GM03348 (cell line): ENCODE measurements around the gene NUDCD3.
"Not testable (repeated sequence)": the region's sequence is repeated elsewhere in the genome, so short reads cannot be mapped to it uniquely, and the experiment has no call there.

Source experiments
- DNase-seq: peaks from one replicate; pipeline ENCODE4 v3.0.0; 2012; ENCODE audit warnings: low spot score

NUDCD3 gene

DNA sequence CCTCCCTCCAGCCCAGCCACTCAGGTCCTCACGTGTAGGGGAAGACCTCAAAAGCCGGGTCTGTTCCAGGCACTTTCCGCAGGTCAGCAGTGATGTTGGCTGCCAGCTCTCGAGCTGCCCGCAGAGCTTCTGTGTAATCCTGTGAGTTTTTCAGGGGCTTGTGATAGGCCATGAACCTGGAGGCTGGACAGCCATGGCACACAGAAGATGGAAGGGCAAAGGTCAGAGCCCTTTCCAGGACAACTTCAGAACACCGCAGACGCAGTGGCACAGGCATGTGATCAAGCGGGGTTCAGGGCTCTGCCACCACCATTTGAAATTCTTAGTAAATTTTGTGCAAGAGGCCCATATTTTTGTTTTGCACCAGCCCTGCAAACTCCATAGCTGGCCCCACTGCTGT lies 26.7 kb upstream of the NUDCD3 start:
- no peak for DNase-seq

DNA sequence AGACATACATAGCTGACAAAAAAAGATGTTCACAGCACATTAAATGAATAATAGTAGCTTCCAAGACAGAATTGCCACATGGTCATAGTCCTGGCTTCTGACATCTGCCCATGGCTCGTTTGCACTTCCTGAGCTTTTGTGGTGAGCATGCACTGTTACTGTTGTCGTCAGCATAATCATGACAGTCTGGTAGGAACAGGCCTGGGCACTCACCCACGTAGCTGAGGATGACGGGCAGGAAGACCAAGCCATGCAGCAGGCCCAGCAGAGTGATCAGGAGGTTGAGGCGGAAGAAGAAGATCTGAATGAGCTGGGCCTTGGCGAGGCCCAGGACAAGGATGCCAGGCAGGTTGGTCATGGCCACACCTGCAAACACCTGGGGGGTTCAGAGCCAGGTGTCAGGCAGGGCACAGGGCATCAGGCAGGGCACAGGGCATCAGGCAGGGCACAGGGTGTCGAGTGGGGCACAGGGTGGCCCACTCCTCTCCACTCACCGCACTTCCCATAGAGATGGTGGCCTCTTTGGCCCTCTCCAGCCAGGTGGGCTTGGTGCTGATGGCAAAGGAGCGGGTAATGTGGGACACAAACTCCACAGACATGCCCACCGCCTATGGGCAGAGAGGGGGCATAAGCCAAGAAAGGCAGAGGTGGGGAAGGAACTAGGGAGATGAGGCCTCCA lies 25.3 kb upstream of the NUDCD3 start:
- DNase-seq, result peak; percentile 2

DNA sequence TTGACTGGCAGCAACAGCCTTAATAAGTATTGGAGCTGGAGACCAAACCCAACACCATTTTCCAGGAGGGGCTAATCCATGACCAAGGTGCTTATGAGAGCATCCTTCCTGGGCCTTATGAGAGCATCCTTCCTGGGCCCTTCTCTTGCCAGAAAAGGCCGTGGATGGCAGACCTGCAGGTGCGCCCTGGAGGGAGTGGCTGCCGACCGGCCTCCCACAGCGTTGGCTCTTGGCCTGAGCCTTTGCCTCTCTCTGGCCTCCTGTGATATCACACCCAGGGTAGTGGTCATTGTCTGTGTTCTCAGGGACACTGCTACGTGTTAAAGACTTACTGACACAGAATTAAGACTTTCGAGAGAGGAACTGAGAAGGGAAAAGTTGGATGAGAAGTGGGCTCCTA lies 22.3 kb upstream of the NUDCD3 start:
- DNase-seq, result no peak

DNA sequence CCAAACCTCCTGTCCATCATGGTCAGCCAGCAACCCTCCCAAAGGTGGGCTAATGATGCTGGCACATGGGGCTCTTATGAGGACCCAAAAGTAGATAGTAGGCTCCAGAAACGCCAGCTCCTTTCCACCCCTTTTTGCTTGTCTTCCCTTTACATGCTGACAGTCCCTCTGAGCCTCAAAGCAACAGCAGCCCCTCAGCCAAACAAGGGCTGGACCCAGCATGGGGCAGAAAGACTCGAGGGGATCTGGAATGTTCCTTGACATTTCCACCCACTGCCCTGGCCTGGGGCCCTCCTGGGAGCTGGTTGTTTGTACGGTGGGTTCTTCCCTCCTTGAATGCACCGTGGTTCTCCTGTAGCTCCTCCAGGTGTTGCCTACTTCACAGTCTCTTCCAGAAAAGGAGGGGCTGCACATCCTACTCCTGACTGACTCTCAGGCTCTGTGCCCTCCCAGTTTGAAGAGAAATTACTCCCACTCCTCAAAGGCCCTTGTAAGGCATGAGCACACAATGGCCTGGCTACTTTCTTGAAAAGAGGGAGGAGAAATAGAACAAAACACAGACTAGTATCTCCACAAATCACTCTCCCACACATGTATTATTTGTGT lies 21.5 kb upstream of the NUDCD3 start:
- DNase-seq, result no peak

DNA sequence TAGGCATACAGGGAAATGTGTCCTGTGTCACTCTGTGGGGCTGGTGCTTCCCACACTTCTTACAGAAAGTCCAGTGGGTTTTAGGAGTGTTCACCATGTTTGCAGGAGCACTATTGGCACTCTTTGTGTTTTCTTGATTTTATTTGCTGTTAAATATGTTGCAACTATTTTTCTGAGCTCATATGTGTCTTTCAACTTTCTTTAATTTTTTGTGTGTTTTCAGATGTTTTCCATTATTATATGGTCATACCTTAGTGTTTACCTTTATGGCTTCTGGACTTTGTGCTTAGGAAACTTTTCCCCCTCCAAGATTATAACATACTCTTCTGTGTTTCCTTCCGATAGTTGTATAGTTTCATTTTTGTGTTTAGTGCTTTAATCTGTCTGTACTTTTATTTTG lies 20.8 kb upstream of the NUDCD3 start:
- no peak for DNase-seq

DNA sequence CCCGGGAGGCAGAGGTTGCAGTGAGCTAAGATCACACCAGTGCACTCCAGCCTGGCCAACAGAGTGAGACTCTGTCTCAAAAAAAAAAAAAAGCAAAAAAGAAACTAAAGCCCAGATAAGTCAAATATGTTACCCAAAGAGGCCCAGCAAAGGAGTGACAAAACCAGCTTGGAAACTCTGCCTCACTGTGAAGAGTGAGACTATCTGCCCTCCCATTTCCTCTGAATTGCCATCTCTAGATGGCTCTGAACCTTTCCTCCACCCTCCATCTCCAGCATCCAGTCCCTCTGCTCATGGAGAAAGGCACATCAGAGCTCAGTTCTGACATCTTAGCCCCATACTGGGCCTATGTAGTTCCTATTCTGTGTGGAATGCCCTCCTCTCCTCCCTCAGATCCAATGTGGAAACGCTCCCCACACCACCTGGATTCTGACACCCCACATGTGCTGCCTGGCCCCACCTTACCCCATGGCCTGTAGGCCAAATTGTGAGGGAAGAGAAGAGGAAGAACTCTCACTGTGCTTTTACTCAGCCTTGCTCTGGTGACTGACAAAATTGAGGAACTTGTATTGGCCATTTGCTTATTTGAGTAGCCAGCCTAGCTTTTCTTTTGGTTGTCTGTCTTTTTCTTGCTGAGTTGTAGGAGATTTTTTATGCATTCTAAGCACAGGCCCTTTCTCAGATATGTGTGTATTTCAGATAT lies 18.0 kb upstream of the NUDCD3 start:
- DNase-seq, result no peak

DNA sequence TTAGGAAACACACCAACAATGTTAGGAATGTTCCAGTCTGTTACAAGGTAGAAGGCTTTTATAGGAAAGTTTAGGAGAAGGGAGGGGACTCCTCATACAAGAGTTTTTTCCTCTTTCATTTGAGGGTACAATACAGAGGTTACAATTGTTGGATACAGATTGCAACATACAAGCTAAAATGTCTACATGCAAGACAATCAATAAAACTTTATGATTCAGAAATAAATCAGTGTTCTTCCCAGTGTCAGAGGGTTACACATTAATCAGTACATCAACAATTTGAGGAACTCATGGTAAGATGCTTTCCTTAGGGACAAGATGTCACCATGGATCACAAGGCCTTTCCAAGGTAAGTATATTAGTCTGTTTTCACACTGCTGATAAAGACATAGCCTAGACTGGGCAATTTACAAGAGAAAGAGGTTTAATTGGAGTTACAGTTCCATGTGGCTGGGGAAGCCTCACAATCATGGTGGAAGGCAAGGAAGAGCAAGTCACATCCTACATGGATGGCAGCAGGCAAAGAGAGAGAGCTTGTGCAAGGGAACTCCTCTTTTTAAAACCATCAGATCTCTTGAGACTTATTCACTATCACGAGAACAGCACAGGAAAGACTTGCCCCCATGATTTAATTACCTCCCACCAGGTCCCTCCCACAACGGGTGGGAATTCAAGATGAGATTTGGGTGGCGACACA lies 16.3 kb upstream of the NUDCD3 start:
- not testable (repeated sequence) for DNase-seq

DNA sequence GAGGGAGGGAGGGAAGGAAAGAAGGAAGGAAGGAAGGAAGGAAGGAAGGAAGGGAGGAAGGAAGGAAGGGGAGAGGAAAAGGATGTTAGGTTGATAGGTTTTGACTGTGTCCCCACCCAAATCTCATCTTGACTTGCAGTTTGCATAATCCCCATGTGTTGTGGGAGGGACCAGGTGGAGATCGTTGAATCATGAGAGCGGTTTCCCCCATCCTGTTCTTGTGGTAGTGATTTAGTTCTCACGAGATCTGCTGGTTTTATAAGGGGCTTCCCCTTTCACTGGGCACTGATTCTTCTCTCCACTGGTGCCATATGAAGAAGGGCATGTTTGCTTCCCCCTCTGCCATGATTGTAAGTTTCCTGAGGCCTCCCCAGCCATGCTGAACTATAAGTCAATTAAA lies 15.1 kb upstream of the NUDCD3 start:
- no peak for DNase-seq

DNA sequence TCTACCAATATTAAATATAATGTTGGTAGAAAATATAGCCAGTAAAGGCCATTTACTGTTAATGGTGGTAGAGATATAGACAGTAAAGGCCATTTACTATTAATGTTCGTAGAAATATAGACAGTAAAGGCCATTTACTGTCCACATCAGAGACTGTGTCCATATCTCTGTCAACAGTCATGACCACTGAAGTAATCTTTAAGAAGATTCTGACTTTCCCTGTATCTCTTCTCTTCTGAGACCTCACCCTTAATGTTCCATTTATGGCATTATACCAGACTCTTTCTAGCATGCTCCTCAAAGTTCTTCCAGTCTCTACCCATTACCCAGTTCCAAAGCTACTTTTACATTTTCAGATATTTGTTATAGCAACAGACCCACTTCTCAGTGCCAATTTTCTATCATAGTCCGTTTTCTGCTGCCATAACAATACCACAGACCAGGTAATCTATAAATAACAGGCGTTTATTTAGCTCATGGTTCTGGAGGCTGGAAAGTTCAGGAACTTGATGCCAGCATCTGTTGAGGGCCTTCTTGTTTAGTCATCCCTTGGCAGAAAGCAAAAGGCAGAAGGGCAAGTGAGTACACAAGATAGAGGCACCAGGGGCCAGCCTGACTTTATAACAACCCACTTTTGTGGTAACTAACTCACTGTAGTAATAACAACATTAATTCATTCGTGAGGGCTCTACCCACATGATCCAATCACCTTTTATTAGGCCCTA lies 7.9 kb upstream of the NUDCD3 start:
- no peak for DNase-seq

DNA sequence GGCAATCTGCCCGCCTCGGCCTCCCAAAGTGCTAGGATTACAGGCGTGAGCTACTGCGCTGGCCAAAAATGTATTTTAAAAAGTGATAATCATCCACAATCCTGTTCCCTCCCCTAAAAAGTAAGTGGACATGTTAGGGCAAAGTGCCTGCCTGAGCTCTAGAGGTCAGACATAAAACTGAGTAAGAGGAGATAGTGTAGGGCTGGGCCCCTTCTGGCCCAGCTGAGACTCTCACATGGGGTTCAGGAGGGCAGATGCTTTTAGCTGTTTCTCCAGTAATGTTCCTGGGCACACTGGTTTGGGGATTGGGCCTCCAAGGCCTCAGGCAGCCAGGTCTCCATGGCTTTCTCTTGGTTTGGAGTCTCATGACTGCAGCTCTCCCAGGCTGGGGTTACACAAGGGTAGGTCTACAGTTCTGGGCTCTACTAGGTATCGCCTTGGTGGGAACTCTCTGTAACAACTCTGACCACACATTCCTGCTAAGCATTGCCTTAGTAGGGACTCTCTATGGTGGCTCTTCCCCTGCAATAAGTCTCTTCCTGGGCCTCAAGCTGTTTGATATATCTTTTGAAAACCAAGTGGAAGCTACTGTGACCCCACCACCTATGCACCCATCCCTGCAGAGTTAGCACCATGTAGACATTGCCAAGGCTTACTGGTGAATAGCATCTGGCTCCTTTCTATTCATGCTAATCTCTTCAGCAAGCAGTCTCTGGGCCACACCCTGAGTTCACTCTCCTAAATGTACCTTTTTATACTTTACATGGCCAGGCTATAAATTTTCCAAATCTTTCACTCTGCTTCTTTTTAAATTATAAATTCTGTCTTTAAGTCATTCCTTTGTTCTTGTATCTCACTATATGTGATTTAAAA lies 6.9 kb upstream of the NUDCD3 start:
- DNase-seq, result no peak

DNA sequence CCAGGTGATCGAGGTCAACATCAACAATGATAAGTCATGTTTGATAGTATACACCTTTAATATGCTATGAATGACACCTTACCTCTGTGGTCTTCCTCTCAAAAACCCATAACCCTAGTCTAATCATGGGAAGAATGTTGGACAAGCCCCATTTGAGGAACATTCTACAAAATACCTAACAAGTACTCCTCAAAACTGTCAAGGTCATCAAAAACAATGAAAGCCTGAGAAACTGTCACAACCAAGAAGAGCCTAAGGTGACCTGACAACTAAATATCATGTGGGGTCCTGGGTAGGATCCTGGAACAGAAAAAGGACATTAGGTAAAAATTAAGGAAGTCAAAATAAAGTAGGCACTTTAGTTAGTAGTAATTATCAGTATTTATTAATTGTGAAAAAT lies 5.9 kb upstream of the NUDCD3 start:
- no peak for DNase-seq

DNA sequence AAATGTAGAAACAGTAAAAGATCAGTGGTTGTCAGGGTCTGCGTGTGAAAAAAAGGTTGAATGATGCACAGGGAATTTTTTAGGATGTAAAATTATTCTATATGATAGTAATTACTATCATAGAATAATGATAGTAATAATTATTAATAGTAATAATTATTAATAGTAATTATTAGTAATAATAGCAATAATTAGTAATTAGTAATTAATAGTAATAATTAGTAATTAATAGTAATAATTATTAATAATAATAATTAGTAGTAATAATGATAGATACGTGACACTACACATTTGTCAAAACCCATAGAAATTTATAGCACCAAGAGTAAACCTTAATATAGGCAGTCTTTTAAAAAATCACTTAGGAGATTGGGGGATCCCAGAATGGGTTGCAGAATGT lies 4.5 kb upstream of the NUDCD3 start:
- DNase-seq, result no peak

DNA sequence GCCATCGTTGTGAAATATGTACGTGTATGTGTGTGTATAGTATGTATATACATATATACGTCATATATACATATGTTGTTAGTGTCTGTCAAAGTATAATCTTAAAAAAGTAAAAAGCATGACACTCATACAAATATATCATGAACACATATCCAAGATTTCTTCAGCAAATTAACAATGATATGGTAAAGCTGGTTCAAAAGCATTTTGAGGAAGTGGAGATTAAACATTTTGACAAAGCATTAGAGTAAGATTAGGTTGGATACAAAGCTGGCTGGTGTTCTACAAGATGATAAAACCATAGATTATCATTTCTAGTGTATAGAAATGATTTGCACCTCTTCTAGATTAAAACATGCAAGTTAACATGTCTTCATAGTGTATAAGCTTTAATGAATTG lies 771 bp upstream of the NUDCD3 start:
- DNase-seq, result no peak

DNA sequence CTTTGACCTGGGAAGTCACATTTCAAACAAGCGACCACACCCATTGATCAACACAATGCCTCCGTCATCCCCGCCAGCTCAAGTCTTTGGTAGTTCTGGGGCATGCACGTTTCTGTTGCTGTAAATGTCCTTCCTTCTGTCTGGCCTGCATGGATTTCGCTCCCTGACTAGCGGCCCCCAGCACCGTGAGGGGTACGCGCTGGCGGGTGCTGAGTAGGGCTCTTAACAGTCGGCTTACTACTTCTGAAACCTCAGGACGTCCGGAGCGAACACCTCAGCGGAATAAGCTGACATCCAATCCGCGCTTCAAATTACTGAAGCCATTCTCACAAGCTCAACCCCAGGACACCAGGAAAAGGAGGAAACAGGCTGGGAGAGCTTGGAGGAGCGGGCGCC lies 505 bp downstream of the NUDCD3 start:
- DNase-seq, result peak; percentile 36

DNA sequence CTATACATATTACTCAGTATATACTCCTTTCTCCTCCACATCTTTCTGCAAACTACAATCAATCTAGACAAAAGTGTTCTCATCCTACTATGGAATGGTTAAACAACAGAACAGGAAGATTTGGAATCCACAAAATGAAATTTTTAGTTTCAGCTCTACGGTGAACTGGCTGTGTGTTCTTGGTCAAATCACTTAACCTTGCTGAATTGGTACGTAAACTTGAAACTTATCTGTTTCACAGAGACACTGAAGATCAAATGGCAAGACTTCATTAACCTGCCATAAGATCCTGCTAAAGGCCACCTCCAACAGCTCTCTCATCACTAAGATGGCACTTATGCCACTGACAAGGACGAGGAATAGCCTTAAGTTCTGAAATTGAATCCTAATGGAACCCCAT lies 1.5 kb downstream of the NUDCD3 start:
- no peak for DNase-seq

DNA sequence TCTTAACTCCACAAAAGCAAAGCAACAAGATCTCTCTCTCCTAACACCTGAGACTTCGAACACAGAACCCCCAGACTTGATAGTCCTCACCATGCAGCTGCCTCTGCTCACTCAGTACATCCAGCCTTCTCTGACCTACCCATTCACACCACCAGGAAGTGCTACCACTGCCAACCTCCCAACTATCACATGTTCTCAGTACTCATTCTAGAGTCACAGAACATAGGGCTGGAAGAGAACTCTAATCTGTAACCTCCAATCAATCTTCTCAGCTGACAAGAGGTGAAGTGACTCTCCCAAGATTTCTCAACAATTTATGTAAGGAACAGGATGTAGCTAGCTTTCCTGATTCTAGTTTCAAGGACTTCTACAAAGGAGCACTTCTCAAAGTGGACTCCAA lies 3.8 kb downstream of the NUDCD3 start:
- no peak for DNase-seq

DNA sequence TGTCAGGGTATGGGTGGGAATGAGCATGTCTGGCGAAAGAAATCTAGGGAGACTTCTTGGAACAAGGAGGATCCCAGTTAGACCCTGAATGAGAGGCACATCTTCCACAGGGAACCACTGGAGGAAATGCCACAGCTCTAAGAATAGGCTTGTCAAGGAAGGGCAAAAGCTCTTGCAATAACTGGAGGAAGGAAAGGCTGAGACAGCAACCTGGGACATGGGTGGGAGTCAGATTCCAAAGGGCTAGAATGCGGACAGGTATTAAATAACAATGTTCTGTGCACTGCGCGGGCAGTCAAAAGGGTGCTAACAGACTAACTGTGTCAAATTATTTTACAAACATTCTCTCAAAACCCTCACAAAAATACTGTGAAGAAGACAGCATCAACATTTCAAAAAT lies 4.5 kb downstream of the NUDCD3 start:
- no peak for DNase-seq

DNA sequence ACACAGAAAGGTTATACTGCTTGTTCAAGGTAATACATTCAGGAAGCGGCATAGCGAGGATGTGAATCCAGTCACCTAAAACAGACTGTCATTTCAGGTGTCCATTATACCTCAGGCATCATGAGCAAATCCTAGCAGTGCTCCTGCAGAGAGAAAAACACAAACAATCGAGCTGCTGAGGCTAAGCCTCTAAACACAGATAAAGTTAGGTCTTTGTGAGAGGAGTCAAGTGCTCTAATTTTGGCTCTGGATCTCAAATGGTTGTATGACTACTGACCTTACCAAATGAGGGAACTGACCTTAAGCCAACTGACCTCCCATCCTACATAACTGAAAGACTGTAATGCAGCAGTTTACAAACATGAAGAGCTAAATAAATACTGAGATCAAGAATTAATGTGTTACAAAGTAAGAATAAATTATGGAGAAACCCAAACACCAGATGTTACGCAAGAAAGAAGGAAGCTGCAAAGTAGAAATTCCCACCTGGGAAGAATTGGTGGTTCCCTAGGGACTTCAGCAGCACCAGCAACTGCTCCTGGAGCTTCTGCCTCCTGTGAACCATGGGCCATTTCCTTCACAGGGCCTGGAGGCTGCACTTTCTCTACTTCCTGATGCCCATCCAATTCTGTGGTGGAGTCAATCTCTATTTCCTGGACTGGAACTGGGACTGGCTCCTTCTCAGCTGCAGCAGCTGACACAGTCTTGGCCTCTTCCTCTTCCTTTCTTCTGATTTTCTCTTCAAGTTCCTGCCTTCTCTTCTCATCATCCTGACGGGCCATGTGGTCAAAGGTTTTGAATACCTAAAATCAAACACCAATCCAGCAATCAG lies 5.8 kb downstream of the NUDCD3 start:
- no peak for DNase-seq

DNA sequence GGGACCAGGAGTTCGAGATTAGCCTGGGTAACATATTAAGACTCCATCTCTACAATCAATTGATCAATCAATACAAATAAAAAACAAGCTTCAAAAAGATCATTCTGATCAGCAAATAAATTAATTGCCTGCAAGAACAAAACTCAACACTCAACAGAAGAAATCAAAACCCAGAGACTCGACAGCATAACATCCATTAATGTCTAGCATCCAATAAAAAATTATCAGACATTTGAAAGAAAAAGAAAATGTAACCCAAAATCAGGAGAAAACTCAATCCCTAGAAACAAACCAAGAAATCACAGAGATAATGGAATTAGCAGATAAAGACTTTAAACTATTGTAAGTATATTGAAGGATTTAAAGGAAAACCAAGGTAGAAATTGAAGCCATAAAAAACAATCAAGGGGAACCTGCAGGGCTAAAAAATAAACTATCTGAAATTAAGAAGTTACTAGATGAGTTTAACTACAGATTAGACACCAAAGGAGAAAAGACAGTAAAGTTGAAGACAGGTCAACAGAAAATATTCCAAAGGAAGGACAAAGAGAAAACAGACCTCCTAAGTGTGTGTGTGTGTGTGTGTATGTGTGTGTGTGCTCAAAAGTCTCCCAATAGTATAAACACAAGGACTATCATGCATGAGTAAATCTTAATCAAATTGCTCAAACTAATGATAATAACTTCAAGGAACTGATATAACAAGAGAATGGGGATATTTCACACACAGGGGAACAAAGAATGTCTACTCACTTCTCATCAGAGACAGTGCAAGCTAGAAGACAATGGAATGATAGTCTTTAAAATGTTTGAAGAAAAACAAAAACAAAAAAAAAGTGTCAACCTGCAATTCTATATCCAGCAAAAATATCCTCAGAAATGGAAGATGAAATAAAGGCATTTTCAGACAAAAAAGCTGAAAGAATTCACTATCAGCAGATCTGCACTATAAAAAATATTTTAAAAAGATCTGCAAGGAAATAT lies 7.7 kb downstream of the NUDCD3 start:
- no peak for DNase-seq
